Esophagus squamous epithelium (tissue), 5 donors: Measurements from ENCODE around the gene CD209. TPM values are rescaled to one million over a fixed set of nuclear protein-coding genes. Genes with fewer than 3 reads are reported as not detected.

Experiments
- DNase-seq: peaks from one replicate; lab custom pipeline; 2025; lab: John Stamatoyannopoulos, UW
- H3K27ac ChIP-seq, 4 donors: fragments of 200-600 bp; sonication (generic); one replicate each; pipeline ENCODE4 v1.5.1; 2016 to 2019; ENCODE audit warnings: mild to moderate bottlenecking in 1 of 4
- H3K27me3 ChIP-seq, 4 donors: fragments of 200-600 bp; sonication (generic); 1 replicate in 3 of 4; 2 replicates in 1 of 4; pipeline versions ENCODE4 v1.5.1 to v1.6.0; 2017 to 2021; ENCODE audit warnings: antibody characterized with exemption in 1 of 4
- H3K36me3 ChIP-seq, 3 donors: fragments of 200-600 bp; sonication (generic); one replicate each; pipeline ENCODE4 v1.5.1; 2016 to 2019
- H3K4me1 ChIP-seq, 3 donors: fragments of 200-600 bp; sonication (generic); one replicate each; pipeline ENCODE4 v1.5.1; 2017 to 2019
- H3K4me3 ChIP-seq, 4 donors: fragments of 200-600 bp; sonication (generic); 1 replicate in 3 of 4; 2 replicates in 1 of 4; pipeline ENCODE4 v1.5.1; 2016 to 2019; ENCODE audit warnings: mild to moderate bottlenecking in 2 of 4, moderate library complexity in 1 of 4
- H3K9me3 ChIP-seq, 3 donors: fragments of 200-600 bp; sonication (generic); one replicate each; pipeline ENCODE4 v1.5.1; 2016 to 2019
- POLR2A ChIP-seq, 4 donors: fragments of 450-650 bp; IDR thresholded peaks; one replicate each; pipeline ENCODE4 v1.6.1; 2017; ENCODE audit warnings: antibody characterized with exemption in 4 of 4, mild to moderate bottlenecking in 4 of 4, moderate library complexity in 3 of 4
- WGBS, 2 donors: methylation state at CpG; one replicate each; pipeline ENCODE4 v1.1.5; 2018; 5-methylcytosine and 5-hydroxymethylcytosine counted together
- intact Hi-C: fragments of 100-400 bp; cut with DNase I; formaldehyde crosslinking; loops from one replicate; pipeline ENCODE4 v1.15.0; 2022
- total RNA-seq, 4 donors: library from RNA; depleted of rRNA; stranded (reverse); fragments of >200 nt; gene quantifications; one replicate each; pipeline ENCODE4 v1.1.0, GENCODE V29; 2016
- TF ChIP-seq, protein P1 (sequence below), 6 experiments: fragments of 450-650 bp in 4 of 6; fragments of 200-600 bp in 2 of 6; sonication (generic) in 2 of 6; IDR thresholded peaks; one replicate each; pipeline ENCODE4 v1.5.1; 2016 to 2019; ENCODE audit warnings: antibody characterized with exemption in 6 of 6, mild to moderate bottlenecking in 4 of 6, moderate library complexity in 4 of 6
- donor health status: DM: yes; HTN: yes; CAD: no.

CD209 gene
- total RNA-seq, 4 donors from 2014 or later, result 0.40 to 4.9 (median 4.0) TPM; not detected in 1

DNA sequence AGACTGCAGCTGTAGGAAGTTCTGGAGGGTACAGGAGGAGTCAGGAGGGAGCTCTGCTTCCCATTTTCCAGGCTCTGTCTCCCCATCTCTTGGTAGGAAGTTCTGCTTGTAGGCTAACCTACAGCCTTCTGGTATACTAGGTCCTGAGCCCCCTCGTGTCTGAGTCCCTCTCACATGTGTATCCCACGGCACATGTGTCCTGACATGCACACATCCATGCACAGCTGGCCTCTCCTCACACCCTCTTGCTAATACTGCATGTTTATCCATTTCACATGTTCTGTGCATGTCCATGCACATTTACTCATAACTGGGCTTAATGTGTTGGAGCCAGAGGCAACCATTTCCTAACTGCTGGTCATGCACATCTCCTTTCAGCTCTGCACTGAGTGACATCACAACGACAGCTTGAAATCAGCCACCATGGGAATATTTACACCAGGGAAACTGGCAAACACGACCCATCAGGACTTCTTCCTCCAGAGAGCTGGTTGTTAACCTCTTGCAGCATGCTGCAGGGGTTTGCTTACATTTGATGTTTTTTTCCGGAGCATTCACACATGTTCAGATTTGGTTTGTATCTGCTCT lies 3.0 kb downstream of the CD209 start:
- no peak for DNase-seq
- TF ChIP-seq, protein P1, sequence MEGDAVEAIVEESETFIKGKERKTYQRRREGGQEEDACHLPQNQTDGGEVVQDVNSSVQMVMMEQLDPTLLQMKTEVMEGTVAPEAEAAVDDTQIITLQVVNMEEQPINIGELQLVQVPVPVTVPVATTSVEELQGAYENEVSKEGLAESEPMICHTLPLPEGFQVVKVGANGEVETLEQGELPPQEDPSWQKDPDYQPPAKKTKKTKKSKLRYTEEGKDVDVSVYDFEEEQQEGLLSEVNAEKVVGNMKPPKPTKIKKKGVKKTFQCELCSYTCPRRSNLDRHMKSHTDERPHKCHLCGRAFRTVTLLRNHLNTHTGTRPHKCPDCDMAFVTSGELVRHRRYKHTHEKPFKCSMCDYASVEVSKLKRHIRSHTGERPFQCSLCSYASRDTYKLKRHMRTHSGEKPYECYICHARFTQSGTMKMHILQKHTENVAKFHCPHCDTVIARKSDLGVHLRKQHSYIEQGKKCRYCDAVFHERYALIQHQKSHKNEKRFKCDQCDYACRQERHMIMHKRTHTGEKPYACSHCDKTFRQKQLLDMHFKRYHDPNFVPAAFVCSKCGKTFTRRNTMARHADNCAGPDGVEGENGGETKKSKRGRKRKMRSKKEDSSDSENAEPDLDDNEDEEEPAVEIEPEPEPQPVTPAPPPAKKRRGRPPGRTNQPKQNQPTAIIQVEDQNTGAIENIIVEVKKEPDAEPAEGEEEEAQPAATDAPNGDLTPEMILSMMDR (IDR thresholded peaks at IDR 0.05), result no peak
- TF ChIP-seq POLR2A (IDR thresholded peaks at IDR 0.05), result no peak
- Histone ChIP-seq H3K4me1 (no peaks in the 10 kb centered on the region), H3K9me3 (no peaks in the 10 kb centered on the region), H3K27me3 (peaks cover 0 to 74% (median 0%) of the 10 kb centered on the region in 4 donors), H3K36me3 (no peaks in the 10 kb centered on the region), H3K4me3 (no peak overlapping the region), H3K27ac (no peak overlapping the region)
- intact Hi-C loops, result no loop called here
- WGBS, 2 donors, result 40 to 46% methylated on average over 5 of the region's 5 CpGs

DNA sequence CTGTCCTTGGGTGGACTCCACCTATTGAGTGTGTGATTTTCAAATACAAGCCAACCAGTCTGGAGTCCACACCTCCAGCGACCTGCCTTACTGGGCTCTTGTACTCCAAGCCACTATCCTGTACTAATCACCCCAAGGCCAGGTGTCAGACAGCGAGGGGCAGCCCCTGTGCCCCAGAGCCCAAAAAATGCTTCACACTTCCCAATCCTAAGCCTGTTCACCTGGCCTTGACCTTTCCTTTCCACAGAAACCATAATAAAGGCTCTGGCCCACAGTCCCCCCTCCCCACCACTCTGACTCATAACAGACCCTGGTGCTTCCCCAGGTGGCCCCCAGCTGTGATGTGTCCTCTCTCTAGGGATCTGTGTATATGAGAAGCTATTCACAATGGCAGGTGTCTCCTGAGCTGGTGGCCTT lies 3.9 kb downstream of the CD209 start:
- no peaks in the 10 kb centered on the region for H3K9me3 ChIP-seq
- no peak overlapping the region for H3K27ac ChIP-seq
- H3K27me3 ChIP-seq, result peaks cover 0 to 73% (median 0%) of the 10 kb centered on the region in 4 donors
- no peaks in the 10 kb centered on the region for H3K36me3 ChIP-seq
- TF ChIP-seq, protein P1 (IDR thresholded peaks at IDR 0.05), result no peak
- no peak for TF ChIP-seq POLR2A (IDR thresholded peaks at IDR 0.05)
- WGBS, 2 donors, result 55 to 59% methylated on average over 2 of the region's 2 CpGs
- intact Hi-C loops, result no loop called here
- no peak overlapping the region for H3K4me3 ChIP-seq
- H3K4me1 ChIP-seq, result no peaks in the 10 kb centered on the region
- no peak for DNase-seq

DNA sequence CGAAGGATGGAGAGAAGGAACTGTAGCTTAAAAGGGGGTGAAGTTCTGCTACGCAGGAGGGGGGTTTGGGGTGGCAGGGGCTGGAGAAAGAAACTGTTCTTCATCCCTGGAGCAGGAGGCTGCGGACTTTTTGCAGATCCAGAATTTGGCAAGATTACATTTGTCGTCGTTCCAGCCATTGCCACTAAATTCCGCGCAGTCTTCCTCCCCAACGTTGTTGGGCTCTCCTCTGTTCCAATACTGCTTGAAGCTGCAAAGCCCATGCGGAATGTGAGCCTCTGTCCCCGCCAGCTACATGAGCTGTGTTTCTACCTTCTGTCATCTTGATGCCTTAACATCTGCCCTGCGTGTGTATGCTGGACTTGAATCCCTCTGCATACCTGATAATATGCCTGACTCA lies 4.3 kb downstream of the CD209 start:
- DNase-seq, result no peak
- H3K4me1 ChIP-seq, result no peaks in the 10 kb centered on the region
- H3K27ac ChIP-seq, result no peak overlapping the region
- no peak overlapping the region for H3K4me3 ChIP-seq
- H3K9me3 ChIP-seq, result no peaks in the 10 kb centered on the region
- H3K36me3 ChIP-seq, result no peaks in the 10 kb centered on the region
- 61 to 81% methylated on average over 11 of the region's 11 CpGs for WGBS, 2 donors
- intact Hi-C loops, result no loop called here
- TF ChIP-seq, protein P1 (IDR thresholded peaks at IDR 0.05), result no peak
- no peak for TF ChIP-seq POLR2A (IDR thresholded peaks at IDR 0.05)
- peaks cover 0 to 73% (median 0%) of the 10 kb centered on the region in 4 donors for H3K27me3 ChIP-seq

DNA sequence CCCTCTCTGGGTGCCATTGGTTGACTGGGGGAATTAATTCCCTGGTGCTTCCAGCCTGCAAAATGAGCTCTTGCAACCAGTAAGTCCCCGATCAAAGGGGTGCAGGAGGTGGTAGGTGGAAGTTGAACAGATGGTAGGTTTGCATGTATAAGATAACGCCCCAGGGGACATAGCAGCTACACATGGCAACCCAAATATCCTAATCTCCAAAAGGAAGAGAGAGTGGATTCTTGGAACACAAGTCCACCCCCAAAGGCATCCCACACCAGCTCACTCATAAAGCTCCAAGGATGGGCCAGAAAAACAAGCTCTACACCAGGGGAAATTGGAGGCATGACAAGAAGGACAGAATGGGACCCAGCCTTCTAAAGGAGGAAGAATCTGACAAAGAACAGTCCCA lies 4.8 kb downstream of the CD209 start:
- H3K4me3 ChIP-seq, result no peak overlapping the region
- H3K27me3 ChIP-seq, result peaks cover 0 to 69% (median 0%) of the 10 kb centered on the region in 4 donors
- H3K4me1 ChIP-seq, result no peaks in the 10 kb centered on the region
- H3K36me3 ChIP-seq, result no peaks in the 10 kb centered on the region
- DNase-seq, result no peak
- TF ChIP-seq, protein P1 (IDR thresholded peaks at IDR 0.05), result no peak
- no peak for TF ChIP-seq POLR2A (IDR thresholded peaks at IDR 0.05)
- 62 to 78% methylated on average over 2 of the region's 2 CpGs for WGBS, 2 donors
- H3K9me3 ChIP-seq, result no peaks in the 10 kb centered on the region
- intact Hi-C loops, result no loop called here
- H3K27ac ChIP-seq, result no peak overlapping the region

DNA sequence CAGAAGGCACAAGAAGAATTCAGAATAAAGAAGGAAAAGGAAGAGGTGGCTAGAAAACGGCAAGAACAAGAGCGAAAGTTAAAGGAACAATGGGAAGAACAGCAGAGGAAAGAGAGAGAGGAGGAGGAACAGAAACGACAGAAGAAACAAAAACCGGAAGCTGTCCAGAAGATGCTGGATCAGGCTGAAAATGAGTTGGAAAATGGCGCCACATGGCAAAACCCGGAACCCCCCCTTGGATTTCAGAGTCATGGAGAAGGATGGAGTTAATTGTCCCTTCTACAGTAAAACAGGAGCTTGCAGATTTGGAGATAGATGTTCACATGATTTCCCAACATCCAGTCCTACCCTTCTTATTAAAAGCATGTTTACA lies 6.7 kb downstream of the CD209 start:
- no peak for TF ChIP-seq POLR2A (IDR thresholded peaks at IDR 0.05)
- TF ChIP-seq, protein P1 (IDR thresholded peaks at IDR 0.05), result no peak
- intact Hi-C loops, result no loop called here
- H3K36me3 ChIP-seq, result no peaks in the 10 kb centered on the region
- H3K27ac ChIP-seq, result no peak overlapping the region
- WGBS, 2 donors, result 61 to 77% methylated on average over 6 of the region's 6 CpGs
- no peaks in the 10 kb centered on the region for H3K9me3 ChIP-seq
- DNase-seq, result no peak
- no peak overlapping the region for H3K4me3 ChIP-seq
- peaks cover 0 to 63% (median 0%) of the 10 kb centered on the region in 4 donors for H3K27me3 ChIP-seq
- H3K4me1 ChIP-seq, result no peaks in the 10 kb centered on the region
